ENCODE data around the gene CACNA2D1.

CACNA2D1 gene

GRCh38 chr7:81957517-81957916 is 486.1 kb downstream of the CACNA2D1 start:
- DNase-seq (ENCODE audit: low spot score) = no peak

- DNase-seq (ENCODE audit: low spot score) = peak; percentile 75
These were observed 487.1 kb downstream of the CACNA2D1 start for GRCh38 chr7:81956520-81956919.

- no peak for DNase-seq (ENCODE audit: low spot score)
These were observed 494.3 kb downstream of the CACNA2D1 start for GRCh38 chr7:81949306-81949705.

GRCh38 chr7:81944058-81944457 is 499.5 kb downstream of the CACNA2D1 start:
- no peak for DNase-seq (ENCODE audit: low spot score)

GRCh38 chr7:81937091-81937490 is 506.5 kb downstream of the CACNA2D1 start:
- peak; percentile 40 for DNase-seq (ENCODE audit: low spot score)

- no peak for DNase-seq (ENCODE audit: low spot score)
These were observed 508.8 kb downstream of the CACNA2D1 start for GRCh38 chr7:81934596-81935301.

GRCh38 chr7:81932936-81933335 is 510.6 kb downstream of the CACNA2D1 start:
- no peak for DNase-seq (ENCODE audit: low spot score)

- DNase-seq (ENCODE audit: low spot score) = no peak
These were observed 514.2 kb downstream of the CACNA2D1 start for GRCh38 chr7:81929386-81929785.

GRCh38 chr7:81926154-81926553 is 517.4 kb downstream of the CACNA2D1 start:
- DNase-seq (ENCODE audit: low spot score) = no peak

- DNase-seq (ENCODE audit: low spot score) = no peak
These were observed 518.0 kb downstream of the CACNA2D1 start for GRCh38 chr7:81925530-81925929.

- no peak for DNase-seq (ENCODE audit: low spot score)
These were observed 519.1 kb downstream of the CACNA2D1 start for GRCh38 chr7:81924494-81924893.

GRCh38 chr7:81919494-81919893 is 524.1 kb downstream of the CACNA2D1 start:
- no peak for DNase-seq (ENCODE audit: low spot score)

- DNase-seq (ENCODE audit: low spot score) = no peak
These were observed 535.4 kb downstream of the CACNA2D1 start for GRCh38 chr7:81908220-81908619.

- no peak for DNase-seq (ENCODE audit: low spot score)
These were observed 540.5 kb downstream of the CACNA2D1 start for GRCh38 chr7:81903115-81903514.

- DNase-seq (ENCODE audit: low spot score) = no peak
These were observed 541.0 kb downstream of the CACNA2D1 start for GRCh38 chr7:81902536-81902935.

Measured in RKO (cell line).